ENCODE data around the gene KCTD4.

Gene KCTD4

DNA sequence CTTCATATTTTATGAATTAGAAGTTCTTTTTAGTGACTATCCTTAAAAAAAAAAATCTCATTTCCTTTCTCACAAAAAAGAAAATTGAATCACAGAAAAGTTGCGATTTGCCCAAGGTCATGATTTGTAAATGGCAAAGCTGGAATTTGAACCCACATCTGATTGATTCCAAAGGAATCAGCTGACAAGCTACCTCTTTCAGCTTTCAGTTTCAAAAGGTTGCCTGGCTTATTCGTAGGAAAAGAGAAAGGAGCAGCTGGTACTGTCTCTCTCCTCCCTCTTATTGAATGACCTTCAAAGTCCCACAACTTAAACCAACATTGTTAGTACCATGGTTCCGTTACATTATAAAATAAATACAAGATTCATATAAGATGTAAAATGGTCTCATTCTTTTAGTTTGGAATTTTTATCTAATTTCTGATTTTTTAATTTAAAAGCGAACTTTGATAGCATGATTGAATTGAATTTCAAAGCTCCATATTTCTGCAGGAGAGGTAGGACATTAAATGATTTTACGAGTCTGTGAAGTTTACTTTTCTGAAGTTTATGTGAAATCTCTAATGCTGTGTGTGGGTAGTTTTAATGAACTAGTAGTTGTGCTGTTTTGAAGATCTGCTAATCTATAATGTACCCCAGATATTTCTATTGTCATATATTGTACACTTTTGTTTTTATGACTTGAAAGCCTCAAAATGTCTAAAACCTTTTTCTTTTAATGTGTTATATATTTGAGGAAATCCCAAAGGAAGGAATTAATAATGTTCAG is 18.5 kb upstream of the KCTD4 start:
- no peak for DNase-seq (ENCODE audit: low read depth in 2 of 2)
- TF ChIP-seq, protein P1, sequence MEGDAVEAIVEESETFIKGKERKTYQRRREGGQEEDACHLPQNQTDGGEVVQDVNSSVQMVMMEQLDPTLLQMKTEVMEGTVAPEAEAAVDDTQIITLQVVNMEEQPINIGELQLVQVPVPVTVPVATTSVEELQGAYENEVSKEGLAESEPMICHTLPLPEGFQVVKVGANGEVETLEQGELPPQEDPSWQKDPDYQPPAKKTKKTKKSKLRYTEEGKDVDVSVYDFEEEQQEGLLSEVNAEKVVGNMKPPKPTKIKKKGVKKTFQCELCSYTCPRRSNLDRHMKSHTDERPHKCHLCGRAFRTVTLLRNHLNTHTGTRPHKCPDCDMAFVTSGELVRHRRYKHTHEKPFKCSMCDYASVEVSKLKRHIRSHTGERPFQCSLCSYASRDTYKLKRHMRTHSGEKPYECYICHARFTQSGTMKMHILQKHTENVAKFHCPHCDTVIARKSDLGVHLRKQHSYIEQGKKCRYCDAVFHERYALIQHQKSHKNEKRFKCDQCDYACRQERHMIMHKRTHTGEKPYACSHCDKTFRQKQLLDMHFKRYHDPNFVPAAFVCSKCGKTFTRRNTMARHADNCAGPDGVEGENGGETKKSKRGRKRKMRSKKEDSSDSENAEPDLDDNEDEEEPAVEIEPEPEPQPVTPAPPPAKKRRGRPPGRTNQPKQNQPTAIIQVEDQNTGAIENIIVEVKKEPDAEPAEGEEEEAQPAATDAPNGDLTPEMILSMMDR (IDR thresholded peaks at IDR 0.05; ENCODE audit: low read depth, low read length): no peak
- H3K4me3 ChIP-seq (replicated peaks in 1 of 2; ENCODE audit: low read depth in 2 of 2, low read length in 2 of 2): no peak overlapping the region

DNA sequence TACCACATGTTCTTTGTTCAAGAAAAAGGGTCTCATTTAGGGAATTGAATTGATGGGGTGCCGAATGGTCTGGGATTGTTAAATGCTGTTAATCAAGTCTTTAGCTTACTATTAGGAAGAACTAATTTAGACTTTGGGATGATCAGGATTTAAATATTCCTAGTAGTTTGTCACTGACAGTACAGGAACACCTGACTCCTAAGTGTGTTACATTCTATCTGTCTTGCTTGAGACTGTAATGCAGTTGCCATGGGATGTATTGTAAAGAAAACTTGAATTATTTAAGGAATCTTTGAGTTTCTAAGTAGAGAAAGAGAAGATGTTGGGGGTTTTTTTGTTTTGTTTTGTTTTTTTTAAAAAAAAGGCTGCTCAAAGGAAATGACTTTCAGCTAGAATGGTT is 17.8 kb upstream of the KCTD4 start:
- no peak overlapping the region for H3K4me3 ChIP-seq (replicated peaks in 1 of 2; ENCODE audit: low read depth in 2 of 2, low read length in 2 of 2)
- TF ChIP-seq, protein P1 (IDR thresholded peaks at IDR 0.05; ENCODE audit: low read depth, low read length): no peak
- no peak for DNase-seq (ENCODE audit: low read depth in 2 of 2)

DNA sequence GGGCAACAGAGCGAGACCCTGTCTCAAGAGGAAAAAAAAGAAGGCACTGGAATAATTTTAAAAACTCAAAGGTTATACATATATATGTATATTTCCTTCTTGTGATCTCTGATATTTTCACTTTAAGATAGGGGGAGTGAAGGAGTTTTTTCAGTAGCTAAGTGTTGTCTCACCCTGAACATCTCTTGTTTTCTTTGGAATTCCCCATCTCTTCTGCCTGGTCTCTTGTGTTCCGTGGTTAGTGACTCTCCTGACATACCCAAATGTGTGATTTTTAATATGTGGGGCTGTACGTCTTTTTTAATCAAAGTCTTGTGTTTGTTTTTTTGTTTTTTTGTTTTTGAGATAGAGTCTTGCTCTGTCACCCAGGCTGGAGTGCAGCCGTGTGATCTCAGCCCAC is 15.3 kb upstream of the KCTD4 start:
- TF ChIP-seq, protein P1 (IDR thresholded peaks at IDR 0.05; ENCODE audit: low read depth, low read length): no peak
- H3K4me3 ChIP-seq (replicated peaks in 1 of 2; ENCODE audit: low read depth in 2 of 2, low read length in 2 of 2): no peak overlapping the region
- DNase-seq (ENCODE audit: low read depth in 2 of 2): no peak

DNA sequence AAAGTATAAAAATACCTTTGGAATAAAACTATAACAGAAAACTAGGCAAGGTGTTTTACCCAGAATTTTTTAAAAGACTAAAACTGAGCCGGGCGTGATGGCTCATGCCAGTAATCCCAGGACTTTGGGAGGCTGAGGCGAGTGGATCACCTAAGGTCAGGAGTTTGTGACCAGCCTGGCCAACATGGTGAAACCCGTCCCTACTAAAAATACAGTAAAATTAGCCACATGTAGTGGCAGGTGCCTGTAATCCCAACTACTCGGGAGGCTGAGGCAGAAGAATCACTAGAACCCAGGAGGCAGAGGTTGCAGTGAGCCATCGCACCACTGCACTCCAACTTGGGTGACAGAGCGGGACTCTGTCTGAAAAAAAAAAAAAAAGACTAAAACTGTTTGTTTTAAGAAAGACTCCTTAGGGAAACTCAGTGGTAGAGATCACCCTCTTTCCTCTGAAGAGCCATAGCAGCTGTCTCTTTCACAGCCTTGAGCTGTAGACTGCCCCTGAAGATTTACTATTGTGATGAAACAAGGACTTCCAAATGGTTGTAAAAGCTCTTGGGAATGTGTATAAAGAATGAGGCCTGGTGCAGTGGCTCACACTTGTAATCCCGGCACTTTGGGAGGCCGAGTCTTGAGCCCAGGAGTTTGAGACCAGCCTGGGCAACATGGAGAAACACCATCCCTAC is 14.7 kb upstream of the KCTD4 start:
- TF ChIP-seq, protein P1 (IDR thresholded peaks at IDR 0.05; ENCODE audit: low read depth, low read length): no peak
- DNase-seq (ENCODE audit: low read depth in 2 of 2): no peak
- H3K4me3 ChIP-seq (replicated peaks in 1 of 2; ENCODE audit: low read depth in 2 of 2, low read length in 2 of 2): no peak overlapping the region

DNA sequence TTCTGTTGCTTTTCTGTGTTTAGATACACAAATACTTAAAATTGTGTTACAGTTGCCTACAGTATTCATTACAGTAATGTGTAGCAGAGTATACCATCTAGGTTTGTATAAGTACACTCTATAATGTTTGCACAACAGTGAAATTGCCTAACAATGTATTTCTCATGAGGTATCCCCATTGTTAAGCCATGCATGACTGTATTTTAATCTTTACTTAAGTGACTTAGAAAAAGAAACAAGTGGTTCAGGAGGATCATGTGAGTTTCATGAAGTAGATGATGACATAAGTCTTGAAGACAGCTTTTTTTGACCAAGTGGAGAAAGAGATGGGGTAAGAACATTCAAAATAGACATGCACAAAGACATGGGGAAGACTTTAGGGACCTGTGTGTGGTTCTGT is 8.4 kb upstream of the KCTD4 start:
- TF ChIP-seq, protein P1 (IDR thresholded peaks at IDR 0.05; ENCODE audit: low read depth, low read length): no peak
- peak in 1 of 2 donors; percentile 91 for DNase-seq (ENCODE audit: low read depth in 2 of 2)
- H3K4me3 ChIP-seq (replicated peaks in 1 of 2; ENCODE audit: low read depth in 2 of 2, low read length in 2 of 2): no peak overlapping the region

DNA sequence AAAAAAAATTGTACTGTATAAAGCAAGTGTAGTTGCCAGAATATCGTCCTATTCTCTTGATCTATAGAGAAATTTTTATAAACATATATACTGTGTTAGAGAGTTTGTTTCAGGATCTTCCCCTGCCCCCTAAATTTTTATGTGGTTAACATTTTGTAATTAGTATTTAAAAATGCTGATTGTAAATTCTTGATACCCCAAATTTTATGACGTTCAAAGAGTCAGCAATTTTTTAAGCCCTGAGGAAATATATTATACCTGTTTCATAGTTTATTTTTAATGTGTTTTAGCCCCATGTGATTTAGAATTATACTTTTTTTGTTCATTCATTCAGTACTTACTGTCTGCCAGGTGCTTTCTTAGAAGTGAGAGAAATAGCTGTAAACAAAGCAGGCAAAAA is 7.3 kb upstream of the KCTD4 start:
- no peak for DNase-seq (ENCODE audit: low read depth in 2 of 2)
- TF ChIP-seq, protein P1 (IDR thresholded peaks at IDR 0.05; ENCODE audit: low read depth, low read length): no peak
- no peak overlapping the region for H3K4me3 ChIP-seq (replicated peaks in 1 of 2; ENCODE audit: low read depth in 2 of 2, low read length in 2 of 2)
